Uterus (tissue), 2 donors: Measurements from ENCODE around the gene IFITM10.

Source experiments
- POLR2A ChIP-seq, 2 donors: fragments of 450-650 bp; IDR thresholded peaks; one replicate each; pipeline ENCODE4 v1.6.1; 2016; ENCODE audit warnings: antibody characterized with exemption in 2 of 2, mild to moderate bottlenecking in 1 of 2, moderate library complexity in 1 of 2
- TF ChIP-seq, protein P1 (sequence below), 4 experiments: fragments of 200-600 bp in 2 of 4; fragments of 450-650 bp in 2 of 4; sonication (generic) in 2 of 4; IDR thresholded peaks; one replicate each; pipeline ENCODE4 v1.5.1; 2016 to 2019; ENCODE audit warnings: antibody characterized with exemption in 4 of 4, mild to moderate bottlenecking in 2 of 4, moderate library complexity in 1 of 4

GRCh38 chr11:1778141-1778911 lies 27.9 kb upstream of the IFITM10 start:
- TF ChIP-seq, protein P1, sequence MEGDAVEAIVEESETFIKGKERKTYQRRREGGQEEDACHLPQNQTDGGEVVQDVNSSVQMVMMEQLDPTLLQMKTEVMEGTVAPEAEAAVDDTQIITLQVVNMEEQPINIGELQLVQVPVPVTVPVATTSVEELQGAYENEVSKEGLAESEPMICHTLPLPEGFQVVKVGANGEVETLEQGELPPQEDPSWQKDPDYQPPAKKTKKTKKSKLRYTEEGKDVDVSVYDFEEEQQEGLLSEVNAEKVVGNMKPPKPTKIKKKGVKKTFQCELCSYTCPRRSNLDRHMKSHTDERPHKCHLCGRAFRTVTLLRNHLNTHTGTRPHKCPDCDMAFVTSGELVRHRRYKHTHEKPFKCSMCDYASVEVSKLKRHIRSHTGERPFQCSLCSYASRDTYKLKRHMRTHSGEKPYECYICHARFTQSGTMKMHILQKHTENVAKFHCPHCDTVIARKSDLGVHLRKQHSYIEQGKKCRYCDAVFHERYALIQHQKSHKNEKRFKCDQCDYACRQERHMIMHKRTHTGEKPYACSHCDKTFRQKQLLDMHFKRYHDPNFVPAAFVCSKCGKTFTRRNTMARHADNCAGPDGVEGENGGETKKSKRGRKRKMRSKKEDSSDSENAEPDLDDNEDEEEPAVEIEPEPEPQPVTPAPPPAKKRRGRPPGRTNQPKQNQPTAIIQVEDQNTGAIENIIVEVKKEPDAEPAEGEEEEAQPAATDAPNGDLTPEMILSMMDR (IDR thresholded peaks at IDR 0.05), result no peak
- TF ChIP-seq POLR2A (IDR thresholded peaks at IDR 0.05), result no peak
